Measurements from ENCODE around the gene OLR1. TPM values are rescaled to one million over a fixed set of nuclear protein-coding genes. Genes with fewer than 3 reads are reported as not detected.

OLR1 gene
- polyA plus RNA-seq, 1 donor from 2014 or later, result not detected

- H3F3A ChIP-seq (ENCODE audit: insufficient read depth, low read length, poor library complexity, severe bottlenecking), result no peaks in the 10 kb centered on the region
- H3K79me2 ChIP-seq (replicated peaks; ENCODE audit: insufficient read depth, low read length), result no peaks in the 10 kb centered on the region
- H4K20me1 ChIP-seq (ENCODE audit: insufficient read depth), result no peaks in the 10 kb centered on the region
- H3K4me2 ChIP-seq (ENCODE audit: low read length), result no peak overlapping the region
- H2AFZ ChIP-seq (ENCODE audit: low read depth, low read length), result no peak overlapping the region
- TF ChIP-seq TAF1 (IDR thresholded peaks at IDR 0.05; ENCODE audit: low read depth) (no peak), MXI1 (conservative IDR thresholded peaks at IDR 0.05; ENCODE audit: poor library complexity, severe bottlenecking) (no peak), EZH2 (IDR thresholded peaks at IDR 0.05; ENCODE audit: borderline replicate concordance, insufficient read depth, low read length, poor library complexity, severe bottlenecking) (no peak), REST (IDR thresholded peaks at IDR 0.05; ENCODE audit: borderline replicate concordance) (no peak), RAD21 (conservative IDR thresholded peaks at IDR 0.05) (no peak), POLR2AphosphoS5 (IDR thresholded peaks at IDR 0.05) (no peak), EP300 (conservative IDR thresholded peaks at IDR 0.05; ENCODE audit: poor library complexity, severe bottlenecking) (no peak), SMC3 (conservative IDR thresholded peaks at IDR 0.05; ENCODE audit: poor library complexity) (no peak), CTCF (IDR thresholded peaks at IDR 0.05; ENCODE audit: poor library complexity, severe bottlenecking) (no peak)
- no peak overlapping the region for H3K27ac ChIP-seq (ENCODE audit: low read length)
- no peaks in the 10 kb centered on the region for H3K27me3 ChIP-seq (ENCODE audit: insufficient read depth, low read depth, low read length)
- H3K4me3 ChIP-seq (ENCODE audit: low read length), result no peak overlapping the region
- H3K36me3 ChIP-seq (ENCODE audit: insufficient read depth, low read length), result no peaks in the 10 kb centered on the region
- no peak overlapping the region for H3K9ac ChIP-seq (ENCODE audit: low read length)
- no peaks in the 10 kb centered on the region for H3K9me2 ChIP-seq (ENCODE audit: insufficient read depth, low read length)
- no peaks in the 10 kb centered on the region for H3K9me3 ChIP-seq (ENCODE audit: low read length)
Observed at GRCh38 chr12:10196210-10196609, 24.3 kb upstream of the OLR1 start.

- no peaks in the 10 kb centered on the region for H3K27me3 ChIP-seq (ENCODE audit: insufficient read depth, low read depth, low read length)
Observed at GRCh38 chr12:10194160-10194670, 22.3 kb upstream of the OLR1 start.

More at GRCh38 chr12:10194160-10194670, 22.3 kb upstream of the OLR1 start:
- Histone ChIP-seq H3F3A (ENCODE audit: insufficient read depth, low read length, poor library complexity, severe bottlenecking) (no peaks in the 10 kb centered on the region), H3K79me2 (replicated peaks; ENCODE audit: insufficient read depth, low read length) (no peaks in the 10 kb centered on the region), H4K20me1 (ENCODE audit: insufficient read depth) (no peaks in the 10 kb centered on the region), H3K27ac (ENCODE audit: low read length) (no peak overlapping the region), H3K36me3 (ENCODE audit: insufficient read depth, low read length) (no peaks in the 10 kb centered on the region), H2AFZ (ENCODE audit: low read depth, low read length) (no peak overlapping the region), H3K9ac (ENCODE audit: low read length) (no peak overlapping the region), H3K4me3 (ENCODE audit: low read length) (no peak overlapping the region), H3K9me2 (ENCODE audit: insufficient read depth, low read length) (no peaks in the 10 kb centered on the region), H3K4me2 (ENCODE audit: low read length) (no peak overlapping the region), H3K9me3 (ENCODE audit: low read length) (no peaks in the 10 kb centered on the region)
- TF ChIP-seq RAD21 (conservative IDR thresholded peaks at IDR 0.05) (no peak), POLR2AphosphoS5 (IDR thresholded peaks at IDR 0.05) (no peak), MXI1 (conservative IDR thresholded peaks at IDR 0.05; ENCODE audit: poor library complexity, severe bottlenecking) (no peak), SMC3 (conservative IDR thresholded peaks at IDR 0.05; ENCODE audit: poor library complexity) (no peak), CTCF (IDR thresholded peaks at IDR 0.05; ENCODE audit: poor library complexity, severe bottlenecking) (no peak), TAF1 (IDR thresholded peaks at IDR 0.05; ENCODE audit: low read depth) (no peak), REST (IDR thresholded peaks at IDR 0.05; ENCODE audit: borderline replicate concordance) (no peak), EP300 (conservative IDR thresholded peaks at IDR 0.05; ENCODE audit: poor library complexity, severe bottlenecking) (no peak), EZH2 (IDR thresholded peaks at IDR 0.05; ENCODE audit: borderline replicate concordance, insufficient read depth, low read length, poor library complexity, severe bottlenecking) (no peak)
